Occipital lobe (tissue), 2 donors: Measurements from ENCODE around the gene SDS. TPM values are rescaled to one million over a fixed set of nuclear protein-coding genes. Genes with fewer than 3 reads are reported as not detected.
A peak's percentile ranks its signal among the peaks of the same experiment; 100 is the strongest.

Experiments
- DNase-seq: peaks from one replicate; lab custom pipeline; 2025; lab: John Stamatoyannopoulos, UW
- total RNA-seq: library from RNA; depleted of rRNA; stranded (reverse); fragments of >200 nt; gene quantifications from one replicate; pipeline ENCODE4 v1.2.3, GENCODE V29; 2014

Gene SDS
- total RNA-seq, 1 donor from 2014 or later = 0.62 TPM

DNA sequence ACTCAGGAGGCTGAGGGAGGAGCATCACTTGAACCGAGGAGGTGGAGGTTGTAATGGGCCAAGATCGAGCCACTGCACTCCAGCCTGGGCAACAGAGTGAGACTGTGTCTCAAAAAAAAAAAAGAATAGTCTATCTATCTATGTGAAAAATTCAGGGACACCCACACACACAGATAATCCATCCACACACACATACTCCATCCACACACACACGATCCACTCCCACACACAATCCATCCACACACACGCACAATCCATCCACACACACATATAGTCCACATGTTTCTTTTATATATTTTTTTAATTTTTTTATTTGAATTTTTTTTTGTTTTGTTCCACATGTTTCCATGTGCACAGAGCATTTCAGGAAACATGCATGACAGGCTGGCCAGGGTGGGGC lies 3.3 kb downstream of the SDS start:
- no peak for DNase-seq

DNA sequence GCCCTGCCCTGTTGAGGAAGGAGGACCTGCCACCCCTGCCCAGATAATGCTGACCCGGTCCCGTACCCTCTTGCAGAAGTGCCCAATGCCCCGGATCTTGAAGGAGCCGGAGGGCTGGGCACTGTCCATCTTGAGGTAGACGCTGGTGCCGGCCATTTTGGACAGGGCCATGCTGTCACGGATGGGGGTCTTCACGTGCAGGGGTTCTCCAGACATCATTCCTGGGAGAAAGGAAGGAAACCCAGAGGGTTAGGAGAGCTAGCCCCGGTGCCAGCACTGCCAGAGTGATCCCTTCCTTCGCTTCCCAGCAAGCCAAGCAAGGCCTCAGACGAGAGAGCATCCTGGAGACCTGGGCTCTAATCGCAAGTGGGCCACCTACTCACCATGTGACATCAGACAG lies 4.2 kb downstream of the SDS start:
- no peak for DNase-seq

DNA sequence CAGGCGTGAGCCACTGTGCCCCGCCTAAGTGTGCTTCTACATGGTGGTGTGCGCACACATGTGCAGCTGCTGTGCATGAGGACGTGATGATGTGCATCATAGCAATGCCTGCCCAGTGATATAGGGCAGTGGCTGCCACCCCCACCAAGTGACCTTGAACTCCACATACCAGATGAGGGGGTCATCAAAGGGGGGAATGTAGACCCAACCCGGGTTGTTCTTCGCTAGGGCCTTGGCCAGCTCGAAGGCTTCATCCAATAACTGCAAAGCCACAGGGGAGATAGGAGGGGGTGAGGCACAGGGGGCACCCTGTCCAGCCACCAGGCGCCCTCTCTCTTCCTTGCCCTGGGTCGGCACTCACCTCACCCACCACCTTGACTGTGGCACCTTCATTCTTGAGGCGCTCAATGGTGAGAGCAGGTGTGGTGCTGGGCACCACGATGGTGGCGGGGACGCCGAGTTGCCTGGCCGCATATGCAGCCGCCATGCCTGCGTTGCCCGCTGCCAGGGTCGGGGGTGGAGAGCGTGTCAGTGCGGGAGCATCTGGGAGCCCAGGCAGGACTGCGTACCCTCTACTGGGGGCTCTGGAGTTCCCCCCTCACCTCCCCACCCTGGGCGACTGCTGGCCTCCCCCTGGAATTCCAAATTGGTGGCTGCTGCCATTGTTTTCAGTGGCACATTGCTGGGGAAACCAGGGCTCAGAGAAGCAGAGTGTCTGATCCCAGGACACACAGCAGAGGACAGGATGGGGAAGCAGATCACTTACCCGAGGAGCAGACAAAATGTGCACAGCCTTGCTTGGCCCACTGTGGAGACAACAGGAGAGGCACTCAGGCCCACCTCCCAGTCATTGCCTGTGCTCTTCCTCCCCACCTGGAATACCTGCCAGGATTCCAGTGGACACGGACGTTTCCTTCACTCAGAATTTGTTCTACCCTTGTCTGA lies 5.1 kb downstream of the SDS start:
- DNase-seq = no peak

DNA sequence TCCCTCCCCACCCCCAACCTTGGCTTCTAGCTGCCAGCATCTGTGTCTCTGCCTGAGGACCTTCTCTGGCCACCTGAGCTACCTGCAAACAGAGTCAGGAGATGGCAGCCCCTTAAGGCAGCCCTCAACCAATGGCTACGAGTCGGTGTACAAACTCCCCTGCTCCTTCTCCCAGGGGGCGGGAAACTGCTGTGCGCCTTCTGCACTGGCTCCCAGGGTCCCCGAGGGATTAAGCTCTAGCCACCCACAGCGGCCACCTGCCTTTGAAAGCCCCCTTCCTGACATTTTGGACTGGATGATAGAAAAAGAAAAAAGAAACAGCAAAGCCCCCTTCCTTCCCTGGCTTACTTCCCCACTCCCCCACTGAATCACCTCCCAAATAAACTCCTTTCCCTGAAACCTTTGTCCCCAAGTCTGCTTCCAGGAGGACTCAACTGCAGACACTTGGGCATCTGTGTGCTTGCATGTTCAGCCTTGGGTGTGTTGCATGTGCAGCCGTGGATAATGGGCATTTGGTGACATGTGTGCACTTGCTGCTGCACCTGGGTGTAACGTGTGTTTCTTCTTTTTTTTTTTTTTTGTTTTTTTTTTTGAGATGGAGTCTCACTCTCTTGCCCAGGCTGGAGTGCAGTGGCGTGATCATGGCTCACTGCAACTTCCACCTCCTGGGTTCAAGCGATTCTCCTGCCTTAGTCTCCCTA lies 6.0 kb downstream of the SDS start:
- no peak for DNase-seq

DNA sequence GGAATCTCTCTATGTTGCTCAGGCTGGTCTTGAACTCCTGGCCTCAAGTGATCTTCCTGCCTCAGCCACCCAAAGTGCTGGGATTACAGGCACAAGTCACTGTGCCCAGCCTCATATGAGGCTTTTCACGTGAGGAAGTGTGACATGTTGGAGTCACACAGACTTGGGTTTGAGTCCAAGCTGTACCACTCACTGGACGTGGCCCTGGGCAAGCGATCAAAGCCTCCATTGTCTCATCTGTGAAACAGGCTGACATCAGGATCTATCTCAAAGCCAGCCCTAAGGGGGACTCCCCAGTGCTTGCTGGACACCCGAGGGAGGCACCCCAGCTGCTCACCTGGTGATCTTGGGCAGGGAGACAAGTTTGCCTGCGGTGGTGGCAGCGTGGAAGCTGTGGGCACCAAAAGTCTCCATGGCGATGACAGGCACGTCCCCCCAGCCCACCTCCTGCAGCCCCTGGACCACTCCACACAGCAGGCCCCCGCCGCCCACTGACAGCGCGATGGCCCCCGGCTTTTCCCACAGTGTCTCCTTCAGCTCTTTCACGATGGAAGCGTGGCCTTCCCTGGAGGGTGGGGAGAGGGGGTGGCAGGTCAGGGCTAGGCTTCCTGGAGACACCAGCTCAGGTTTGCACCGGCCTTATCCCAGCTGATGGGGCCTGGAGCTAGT lies 6.7 kb downstream of the SDS start:
- DNase-seq = peak; percentile 19

DNA sequence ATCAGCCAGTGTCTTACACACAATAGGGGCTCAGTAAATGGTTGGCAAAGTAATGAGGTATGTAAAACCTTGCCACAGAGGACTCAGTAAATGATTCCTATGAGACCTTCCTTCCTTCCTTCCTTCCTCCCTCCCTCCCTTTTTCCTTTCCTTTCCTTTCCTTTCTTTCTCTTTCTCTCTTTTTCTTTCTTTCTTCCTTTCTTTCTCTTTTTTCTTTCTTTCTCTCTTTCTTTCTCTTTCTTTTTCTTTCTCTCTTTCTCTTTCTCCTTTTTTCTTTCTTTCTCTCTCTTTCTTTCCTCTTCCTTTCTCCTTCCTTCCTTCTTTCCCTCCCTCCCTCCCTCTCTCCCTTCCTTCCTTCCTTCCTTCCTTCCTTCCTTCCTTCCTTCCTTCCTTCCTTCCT lies 7.5 kb downstream of the SDS start:
- no peak for DNase-seq

DNA sequence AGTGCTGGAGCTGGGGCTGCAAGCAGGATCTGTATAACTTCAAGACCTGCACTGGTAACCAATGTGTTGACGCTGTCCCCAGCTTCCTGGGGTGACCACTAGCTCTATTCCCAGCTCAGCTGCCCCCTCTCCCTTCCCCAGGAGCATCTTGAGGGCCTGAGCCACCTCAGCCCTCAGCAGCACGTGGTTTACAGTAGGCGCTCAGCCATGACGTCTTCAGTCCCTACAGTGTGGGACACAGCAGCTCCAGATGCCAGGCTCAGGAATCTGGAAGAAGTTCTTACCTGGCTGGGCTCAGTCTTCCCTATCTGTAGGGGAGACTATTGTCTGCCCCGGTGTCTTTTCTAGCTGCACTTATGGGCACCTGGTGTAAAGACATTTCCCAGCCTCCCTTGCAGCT lies 8.6 kb downstream of the SDS start:
- no peak for DNase-seq

DNA sequence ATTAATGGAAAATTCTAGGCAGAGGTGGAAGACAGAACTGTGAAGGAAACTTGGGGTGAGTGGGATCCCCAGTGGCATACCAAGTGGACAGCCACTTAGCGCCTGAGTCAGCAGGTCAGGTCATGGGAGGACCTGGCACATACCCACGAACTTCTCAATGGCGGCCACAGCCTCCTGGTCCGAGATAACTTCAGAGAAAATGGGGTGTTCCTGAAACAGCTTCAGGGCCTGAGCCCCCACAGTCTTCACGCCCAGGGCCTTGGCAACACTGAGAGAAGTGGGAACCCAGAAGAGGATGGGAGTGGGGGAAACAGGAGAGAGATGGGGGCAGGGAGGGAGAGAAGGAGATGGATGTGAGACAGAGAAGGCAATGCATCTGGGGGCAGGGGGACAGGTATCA lies 9.9 kb downstream of the SDS start:
- DNase-seq = no peak

DNA sequence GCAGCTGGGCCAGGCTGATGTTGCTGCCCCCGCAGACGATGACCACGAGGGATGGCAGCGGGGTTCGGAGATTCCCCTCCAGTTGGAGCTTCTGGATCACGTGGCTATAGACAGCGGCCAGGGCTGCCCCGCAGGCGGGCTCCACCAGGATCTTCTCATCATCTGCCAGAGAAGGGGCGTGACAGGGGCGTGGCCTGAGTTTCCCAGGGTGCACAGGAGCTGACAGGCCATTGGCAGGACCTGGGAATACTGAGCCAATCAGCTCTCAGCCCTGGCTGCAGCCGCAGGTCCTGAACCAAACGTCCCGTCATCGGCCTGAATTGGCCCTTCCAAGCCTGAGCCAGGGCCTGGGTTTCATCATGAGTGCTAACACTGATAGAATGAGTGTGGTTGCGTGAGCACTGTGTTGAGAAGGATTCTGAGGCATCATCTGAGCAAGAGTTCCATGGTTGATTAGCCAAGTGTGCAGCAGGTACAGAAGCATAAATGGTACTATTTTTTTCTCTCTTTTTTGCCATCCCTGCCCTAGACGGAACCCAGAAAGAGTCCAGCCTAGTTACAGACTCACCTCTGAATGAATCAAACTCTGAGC lies 10.6 kb downstream of the SDS start:
- DNase-seq = no peak

DNA sequence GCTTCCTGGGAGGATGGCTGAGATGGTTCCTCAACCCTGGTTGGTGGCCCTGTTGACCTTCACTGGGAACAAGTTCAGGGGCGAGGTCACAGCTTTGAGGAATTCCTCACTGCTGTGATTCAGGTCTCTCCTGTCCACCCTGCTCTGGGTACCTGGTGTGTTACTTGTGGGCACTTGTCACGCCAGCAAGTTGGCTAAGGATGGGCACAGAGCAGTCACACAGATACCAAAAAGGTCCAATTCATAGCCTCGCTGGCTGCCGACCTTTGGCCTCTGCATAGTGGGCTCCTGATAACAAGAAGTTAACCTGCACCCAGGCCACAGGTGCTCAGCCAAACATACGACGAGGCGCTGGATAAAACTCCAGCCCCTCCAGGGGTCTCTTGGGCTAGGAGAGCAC lies 11.2 kb downstream of the SDS start:
- no peak for DNase-seq

DNA sequence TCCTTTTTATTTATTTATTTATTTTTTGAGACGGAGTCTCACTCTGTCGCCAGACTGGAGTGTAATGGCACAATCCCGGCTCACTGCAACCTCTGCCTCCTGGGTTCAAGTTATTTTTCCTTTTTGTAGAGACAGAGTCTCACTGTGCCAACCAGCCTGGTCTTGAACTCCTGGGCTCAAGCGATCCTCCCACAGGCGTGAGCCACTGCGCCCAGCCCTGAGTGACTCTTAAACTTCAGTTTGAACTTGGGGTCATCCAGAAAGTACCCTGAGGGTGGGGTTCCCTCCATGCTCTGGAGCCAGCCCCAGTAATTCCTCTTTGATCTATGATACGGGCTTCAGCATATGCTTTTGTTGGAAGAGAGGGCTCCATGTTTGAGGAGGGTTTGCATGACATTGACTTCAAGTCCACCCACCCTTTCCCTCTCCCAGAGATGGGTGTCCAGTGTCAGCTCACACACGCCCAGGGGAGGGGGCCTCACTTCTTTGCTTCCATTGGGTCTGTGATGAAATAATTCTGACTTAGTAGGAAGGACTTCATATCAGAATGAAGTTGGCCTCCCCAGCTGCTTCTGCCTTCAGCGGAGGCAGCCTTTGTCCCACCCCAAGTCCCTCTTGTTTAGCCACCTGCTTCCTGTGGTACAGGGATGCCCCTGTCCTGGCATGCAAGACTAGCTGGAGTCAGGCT lies 11.9 kb downstream of the SDS start:
- no peak for DNase-seq

DNA sequence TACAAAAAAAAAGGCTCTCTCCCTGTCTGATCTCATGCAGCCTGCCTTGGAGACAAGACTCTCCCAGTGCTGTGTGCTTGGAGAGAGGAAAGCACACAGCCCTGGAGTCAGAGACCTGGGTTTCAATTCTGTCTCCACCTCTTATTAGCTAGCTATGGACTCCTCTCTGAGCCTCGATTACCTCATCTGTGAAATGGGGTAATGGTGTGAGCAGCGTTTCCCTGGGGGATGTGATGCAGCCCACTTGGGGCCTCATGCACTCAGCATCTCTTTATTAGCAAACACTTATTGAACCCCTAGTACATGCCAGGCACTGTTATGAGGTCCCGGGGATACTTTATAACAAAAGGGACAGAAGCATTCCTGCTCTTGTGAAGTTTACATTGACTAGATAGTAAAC lies 12.5 kb downstream of the SDS start:
- DNase-seq = no peak

DNA sequence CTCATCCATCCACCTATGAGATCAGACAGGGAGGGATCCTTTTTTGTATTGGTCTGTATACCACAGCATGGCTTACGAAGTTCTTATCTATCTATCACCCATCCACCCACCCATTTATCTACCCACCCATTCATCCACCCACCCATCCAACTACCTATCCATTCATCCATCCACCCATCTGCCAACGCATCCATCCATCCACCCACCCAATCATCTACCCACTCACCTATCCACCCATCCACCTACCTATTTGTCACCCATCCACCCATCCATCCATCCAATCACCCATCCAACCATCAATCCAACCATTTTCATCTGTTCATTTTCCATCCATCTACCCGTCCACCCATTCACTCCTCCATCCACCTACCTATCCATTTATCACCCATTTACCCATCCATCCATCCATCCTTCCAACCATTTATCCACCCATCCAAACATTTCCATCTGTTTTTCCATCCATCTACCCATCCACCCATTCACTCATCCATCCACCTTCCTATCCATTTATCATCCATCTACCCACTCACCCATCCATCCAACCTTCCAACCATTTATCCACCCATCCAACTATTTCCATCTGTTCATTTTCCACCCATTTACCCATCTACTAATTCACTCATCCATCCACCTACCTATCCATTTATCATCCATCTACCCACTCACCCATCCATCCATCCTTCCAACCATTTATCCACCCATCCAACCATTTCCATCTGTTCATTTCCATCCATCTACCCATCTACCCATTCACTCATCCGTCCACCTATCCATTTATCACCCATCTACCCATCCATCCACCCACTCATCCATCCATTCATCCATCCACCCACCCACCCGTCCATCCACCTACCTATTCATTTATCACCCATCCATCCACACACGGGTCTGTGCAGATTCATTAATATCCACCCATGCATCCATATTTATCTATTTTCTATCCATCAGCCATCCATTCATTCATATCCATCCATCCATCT lies 13.3 kb downstream of the SDS start:
- no peak for DNase-seq

DNA sequence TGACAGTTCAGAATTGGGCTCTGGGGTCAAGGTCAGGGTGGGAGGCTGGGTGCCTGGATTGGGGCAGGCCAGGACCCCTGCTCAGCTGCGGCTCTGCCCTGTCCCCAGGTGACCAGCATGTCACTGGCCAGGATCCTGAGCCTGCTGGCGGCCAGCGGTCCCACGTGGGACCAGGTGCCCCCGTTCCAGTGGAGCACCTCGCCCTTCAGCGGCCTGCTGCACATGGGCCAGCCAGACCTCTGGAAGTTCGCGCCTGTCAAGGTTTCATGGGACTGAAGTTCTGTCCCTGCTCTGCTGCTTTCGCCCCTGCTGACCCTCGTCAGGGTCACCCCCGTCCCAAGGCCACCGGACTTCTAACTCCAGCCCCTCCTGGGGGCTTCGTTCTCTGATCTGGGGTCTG lies 15.3 kb downstream of the SDS start:
- no peak for DNase-seq

DNA sequence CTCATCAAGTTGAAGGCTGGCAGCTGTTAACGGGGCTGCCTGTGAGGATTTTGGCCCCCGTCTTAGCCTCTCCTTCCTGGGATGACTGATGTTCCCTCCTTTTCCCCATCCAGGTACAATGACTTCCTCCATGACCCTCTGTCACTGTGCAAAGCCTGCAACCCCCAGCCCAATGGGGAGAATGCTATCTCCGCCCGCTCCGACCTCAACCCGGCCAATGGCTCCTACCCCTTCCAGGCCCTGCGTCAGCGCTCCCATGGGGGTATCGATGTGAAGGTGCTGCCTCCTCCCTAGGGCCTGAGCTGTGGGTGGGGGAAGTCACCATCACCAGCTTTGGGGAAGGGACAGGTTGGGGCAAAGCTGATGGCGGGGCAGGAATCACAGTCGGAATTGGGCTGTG lies 16.1 kb downstream of the SDS start:
- DNase-seq = no peak

DNA sequence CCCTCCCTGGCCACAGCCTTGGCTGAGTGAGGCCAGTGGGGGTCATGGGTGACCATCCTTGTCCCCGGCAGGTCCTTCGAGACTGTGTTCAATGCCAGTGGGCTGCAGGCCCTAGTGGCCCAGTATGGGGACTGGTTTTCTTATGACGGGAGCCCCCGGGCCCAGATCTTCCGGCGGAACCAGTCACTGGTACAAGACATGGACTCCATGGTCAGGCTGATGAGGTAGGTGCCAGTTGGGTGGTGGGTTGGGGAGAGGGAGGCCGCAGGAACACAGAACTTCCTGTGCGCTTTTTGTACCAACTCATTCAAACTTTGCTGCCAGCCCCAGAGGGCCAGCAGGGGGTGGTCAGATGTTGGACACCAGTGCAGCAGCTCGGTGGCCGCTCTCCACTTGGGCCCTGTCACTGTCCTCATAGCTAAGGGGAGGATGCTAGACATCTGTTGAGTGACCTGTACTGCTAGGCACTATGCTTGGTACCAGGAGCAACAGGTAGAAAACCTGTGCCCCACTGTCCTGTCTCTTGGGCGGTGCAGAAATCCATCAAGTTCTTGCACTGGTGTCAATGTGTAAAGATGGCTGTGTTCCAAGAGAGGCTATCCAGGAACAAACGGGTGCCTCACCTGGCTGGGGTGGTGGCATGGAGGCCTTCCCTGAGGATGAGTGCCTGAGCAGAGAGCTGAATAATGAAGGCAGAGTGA lies 16.7 kb downstream of the SDS start:
- DNase-seq = no peak

DNA sequence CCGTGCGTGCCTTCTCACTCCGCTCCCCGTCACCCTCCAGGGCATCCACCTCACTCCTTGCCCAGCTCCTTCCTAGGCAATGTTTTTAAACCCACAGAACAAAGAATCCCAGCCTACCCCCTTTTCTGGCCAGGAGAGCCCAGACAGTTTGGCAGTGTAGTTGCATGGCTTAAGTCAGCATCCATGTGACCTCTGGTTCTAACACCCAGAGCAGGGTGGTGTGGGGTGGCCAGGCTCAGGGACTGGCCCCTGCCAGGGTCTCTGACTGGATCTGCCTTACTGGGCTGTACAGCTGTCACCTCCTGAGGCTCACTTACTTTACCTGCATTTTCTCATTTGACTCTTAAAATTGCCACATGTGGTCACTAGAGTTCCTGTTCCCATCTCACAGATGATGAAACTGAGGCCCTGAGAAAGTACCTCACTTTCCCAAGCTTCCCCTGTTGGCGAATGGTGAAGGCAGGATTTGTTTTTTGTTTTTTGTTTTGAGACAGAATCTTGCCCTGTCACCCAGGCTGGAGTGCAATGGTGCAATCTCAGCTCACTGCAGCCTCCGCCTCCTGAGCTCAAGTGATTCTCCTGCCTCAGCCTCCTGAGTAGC lies 18.3 kb downstream of the SDS start:
- DNase-seq = no peak

DNA sequence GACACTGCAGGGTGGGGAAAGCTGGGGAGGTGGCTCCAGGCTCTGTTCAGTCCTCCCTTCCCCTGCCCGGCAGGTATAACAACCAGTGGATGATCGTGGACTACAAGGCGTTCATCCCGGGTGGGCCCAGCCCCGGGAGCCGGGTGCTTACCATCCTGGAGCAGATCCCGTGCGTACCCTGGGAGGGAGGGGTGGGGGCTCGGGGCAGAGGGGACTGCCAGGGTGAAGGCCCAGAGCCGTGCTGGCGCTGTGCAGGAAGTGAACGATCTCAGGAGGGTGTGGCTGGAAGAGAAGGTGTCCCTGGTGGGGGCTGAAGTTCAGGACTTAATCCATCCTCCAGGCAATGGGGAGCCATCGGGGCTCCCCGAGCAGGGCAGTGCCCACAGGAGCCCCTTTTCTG lies 18.9 kb downstream of the SDS start:
- no peak for DNase-seq

DNA sequence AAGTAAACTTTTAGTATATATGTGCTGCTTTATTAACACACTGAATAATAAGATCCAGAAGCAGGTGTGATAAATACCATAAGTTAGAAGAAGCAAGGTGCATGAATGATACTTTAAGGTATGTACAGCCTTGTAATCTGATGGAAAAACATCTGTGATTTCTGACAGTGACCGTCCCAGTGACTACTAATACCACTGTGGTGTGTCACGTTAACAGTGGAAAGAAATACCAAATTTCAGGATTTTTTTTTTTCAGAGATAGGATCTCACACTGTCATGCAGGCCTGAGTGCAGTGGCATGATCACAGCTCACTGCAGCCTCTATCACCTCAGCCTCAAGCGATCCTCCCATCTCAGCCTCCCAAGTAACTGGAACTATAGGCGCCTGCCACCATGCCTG lies 21.5 kb downstream of the SDS start:
- no peak for DNase-seq
